Spinal cord (tissue), 10 donors: ENCODE results near the gene CYP4V2. TPM values are rescaled to one million over a fixed set of nuclear protein-coding genes. Genes with fewer than 3 reads are reported as not detected.

Experiments
- DNase-seq, 6 donors: peaks; one replicate each; pipeline versions ENCODE4 v3.0.0 to v3.0.0-alpha.2; 2013 to 2015; ENCODE audit warnings: low spot score in 6 of 6, low read depth in 4 of 6
- H3K27ac ChIP-seq: one replicate; pipeline ENCODE4 v1.5.1; 2013; ENCODE audit warnings: low read depth, low read length, control low read depth
- H3K27me3 ChIP-seq: one replicate; pipeline ENCODE4 v1.6.1; 2013; ENCODE audit warnings: low read length; ENCODE audit not compliant: control insufficient read depth, insufficient read depth
- H3K36me3 ChIP-seq: one replicate; pipeline ENCODE4 v1.6.1; 2013; ENCODE audit warnings: low read length; ENCODE audit not compliant: control insufficient read depth, insufficient read depth
- H3K4me1 ChIP-seq: one replicate; pipeline ENCODE4 v1.6.1; 2013; ENCODE audit warnings: low read length; ENCODE audit not compliant: control insufficient read depth, insufficient read depth
- H3K4me3 ChIP-seq: one replicate; pipeline ENCODE4 v1.5.1; 2013; ENCODE audit warnings: low read depth, low read length, control low read depth
- H3K9me3 ChIP-seq: one replicate; pipeline ENCODE4 v1.6.1; 2013; ENCODE audit warnings: low read length; ENCODE audit not compliant: control insufficient read depth, insufficient read depth
- WGBS: methylation state at CpG from one replicate; pipeline ENCODE4 v1.1.5; 2013; ENCODE audit warnings: missing lambda C conversion rate; ENCODE audit not compliant: insufficient coverage; 5-methylcytosine and 5-hydroxymethylcytosine counted together
- polyA plus RNA-seq, 2 donors: library from polyadenylated mRNA; unstranded; fragments of 120-200 nt; gene quantifications; one replicate each; pipeline ENCODE4 v1.2.1, GENCODE V29; 2013; ENCODE audit not compliant: insufficient read length in 2 of 2
- total RNA-seq, 2 donors: library from RNA; depleted of rRNA in 1 of 2; stranded (reverse); fragments of 120-200 nt in 1 of 2; fragments of >200 nt in 1 of 2; gene quantifications; one replicate each; pipeline versions ENCODE4 v1.2.3 to v1.2.4, GENCODE V29; 2013 to 2014
- donor health status: healthy.

The CYP4V2 gene
- total and polyA plus RNA-seq, 4 donors: 11.3 to 25.9 (median 17.8) TPM

GRCh38 chr4:186170966-186171365 lies 20.4 kb upstream of the CYP4V2 start:
- Histone ChIP-seq H3K4me1 (no peaks in the 10 kb centered on the region), H3K36me3 (peaks cover 18% of the 10 kb centered on the region), H3K27ac (no peak overlapping the region), H3K27me3 (no peaks in the 10 kb centered on the region), H3K4me3 (no peak overlapping the region), H3K9me3 (no peaks in the 10 kb centered on the region)
- 91% methylated on average over 9 of the region's 13 CpGs for WGBS
- no peak for DNase-seq

- no CpG with 5 or more reads among the region's 8 CpGs for WGBS
Observed at GRCh38 chr4:186172546-186172945, 18.8 kb upstream of the CYP4V2 start.

GRCh38 chr4:186188107-186188506 lies 3.3 kb upstream of the CYP4V2 start:
- peaks cover 16% of the 10 kb centered on the region for H3K4me1 ChIP-seq
- no peaks in the 10 kb centered on the region for H3K36me3 ChIP-seq
- WGBS: no CpG with 5 or more reads among the region's 3 CpGs
- DNase-seq: no peak
- no peaks in the 10 kb centered on the region for H3K27me3 ChIP-seq
- H3K4me3 ChIP-seq: no peak overlapping the region
- H3K9me3 ChIP-seq: no peaks in the 10 kb centered on the region
- H3K27ac ChIP-seq: no peak overlapping the region

More at GRCh38 chr4:186172546-186172945, 18.8 kb upstream of the CYP4V2 start:
- peaks cover 14% of the 10 kb centered on the region for H3K36me3 ChIP-seq
- no peak overlapping the region for H3K4me3 ChIP-seq
- no peak for DNase-seq
- no peak overlapping the region for H3K27ac ChIP-seq
- H3K4me1 ChIP-seq: no peaks in the 10 kb centered on the region
- H3K27me3 ChIP-seq: no peaks in the 10 kb centered on the region
- H3K9me3 ChIP-seq: no peaks in the 10 kb centered on the region

GRCh38 chr4:186189656-186190055 lies 1.7 kb upstream of the CYP4V2 start:
- Histone ChIP-seq H3K36me3 (peaks cover 3% of the 10 kb centered on the region), H3K27ac (peak overlapping the region; percentile 97), H3K9me3 (no peaks in the 10 kb centered on the region), H3K4me1 (peaks cover 19% of the 10 kb centered on the region), H3K27me3 (no peaks in the 10 kb centered on the region), H3K4me3 (no peak overlapping the region)
- no peak for DNase-seq
- 52% methylated on average over 2 of the region's 4 CpGs for WGBS

- WGBS: 0% methylated on average over 34 of the region's 34 CpGs
Observed at GRCh38 chr4:186190581-186191199, 677 bp upstream of the CYP4V2 start.

GRCh38 chr4:186192066-186192612 lies 772 bp downstream of the CYP4V2 start:
- Histone ChIP-seq H3K4me3 (peak overlapping the region; percentile 71), H3K36me3 (peaks cover 12% of the 10 kb centered on the region), H3K27ac (peak overlapping the region; percentile 85), H3K4me1 (peaks cover 19% of the 10 kb centered on the region), H3K27me3 (no peaks in the 10 kb centered on the region), H3K9me3 (no peaks in the 10 kb centered on the region)
- WGBS: 0% methylated on average over 18 of the region's 22 CpGs
- peak; percentile 15 to 80 (median 44) for DNase-seq

More at GRCh38 chr4:186190581-186191199, 677 bp upstream of the CYP4V2 start:
- peak overlapping the region; percentile 82 for H3K4me3 ChIP-seq
- H3K9me3 ChIP-seq: no peaks in the 10 kb centered on the region
- peak overlapping the region; percentile 97 for H3K27ac ChIP-seq
- peaks cover 19% of the 10 kb centered on the region for H3K4me1 ChIP-seq
- H3K27me3 ChIP-seq: no peaks in the 10 kb centered on the region
- peaks cover 9% of the 10 kb centered on the region for H3K36me3 ChIP-seq
- DNase-seq: peak in 4 of 6 donors; percentile 31 to 75 (median 45)

- H3K9me3 ChIP-seq: no peaks in the 10 kb centered on the region
- H3K27ac ChIP-seq: no peak overlapping the region
- peaks cover 13% of the 10 kb centered on the region for H3K36me3 ChIP-seq
- H3K4me3 ChIP-seq: no peak overlapping the region
- no peaks in the 10 kb centered on the region for H3K27me3 ChIP-seq
- WGBS: no CpG with 5 or more reads among the region's 5 CpGs
- DNase-seq: no peak
- H3K4me1 ChIP-seq: peaks cover 19% of the 10 kb centered on the region
Observed at GRCh38 chr4:186193851-186194250, 2.5 kb downstream of the CYP4V2 start.

- Histone ChIP-seq H3K4me1 (peaks cover 11% of the 10 kb centered on the region), H3K9me3 (no peaks in the 10 kb centered on the region), H3K27me3 (no peaks in the 10 kb centered on the region), H3K36me3 (peaks cover 13% of the 10 kb centered on the region), H3K27ac (no peak overlapping the region), H3K4me3 (no peak overlapping the region)
- 98% methylated on average over 5 of the region's 6 CpGs for WGBS
- no peak for DNase-seq
Observed at GRCh38 chr4:186196063-186196462, 4.7 kb downstream of the CYP4V2 start.

- peak in 3 of 6 donors; percentile 10 to 85 (median 47) for DNase-seq
- peaks cover 7% of the 10 kb centered on the region for H3K4me1 ChIP-seq
- WGBS: 46% methylated on average over 3 of the region's 6 CpGs
- H3K4me3 ChIP-seq: no peak overlapping the region
- H3K27me3 ChIP-seq: no peaks in the 10 kb centered on the region
- no peaks in the 10 kb centered on the region for H3K9me3 ChIP-seq
- no peak overlapping the region for H3K27ac ChIP-seq
- H3K36me3 ChIP-seq: peaks cover 11% of the 10 kb centered on the region
Observed at GRCh38 chr4:186200516-186200915, 9.1 kb downstream of the CYP4V2 start.

GRCh38 chr4:186201010-186201409 lies 9.6 kb downstream of the CYP4V2 start:
- peaks cover 7% of the 10 kb centered on the region for H3K4me1 ChIP-seq
- H3K27me3 ChIP-seq: no peaks in the 10 kb centered on the region
- H3K36me3 ChIP-seq: peaks cover 9% of the 10 kb centered on the region
- H3K27ac ChIP-seq: no peak overlapping the region
- WGBS: no CpG with 5 or more reads among the region's 7 CpGs
- no peak for DNase-seq
- no peak overlapping the region for H3K4me3 ChIP-seq
- H3K9me3 ChIP-seq: no peaks in the 10 kb centered on the region
